ENCODE measurements around the gene ANAPC16. TPM values are rescaled to one million over a fixed set of nuclear protein-coding genes. Genes with fewer than 3 reads are reported as not detected.
A peak's percentile ranks its signal among the peaks of the same experiment; 100 is the strongest.

ANAPC16 gene
- total RNA-seq, 2 donors from 2014 or later: 40.9 to 59.4 TPM

DNA sequence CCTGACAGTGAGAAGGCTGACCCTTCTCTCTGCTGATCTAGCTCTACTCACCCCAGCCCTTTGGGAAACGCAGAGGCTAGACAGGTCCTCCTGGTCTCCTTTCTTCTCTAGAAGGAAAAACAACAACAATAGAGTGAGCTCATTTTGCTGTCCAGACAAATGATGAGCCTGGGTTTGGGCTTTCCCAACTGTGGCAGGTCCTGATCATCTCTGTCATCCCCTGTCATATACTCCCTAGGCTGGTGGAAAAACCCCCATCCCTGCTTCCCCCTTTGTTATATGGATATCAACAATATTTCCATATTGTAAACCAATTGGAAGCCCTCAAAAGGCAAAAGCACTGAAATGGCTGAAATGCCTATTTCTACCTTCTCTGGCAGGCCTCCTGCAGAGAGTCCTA, 48.7 kb downstream of the ANAPC16 start:
- TF ChIP-seq, protein P1, sequence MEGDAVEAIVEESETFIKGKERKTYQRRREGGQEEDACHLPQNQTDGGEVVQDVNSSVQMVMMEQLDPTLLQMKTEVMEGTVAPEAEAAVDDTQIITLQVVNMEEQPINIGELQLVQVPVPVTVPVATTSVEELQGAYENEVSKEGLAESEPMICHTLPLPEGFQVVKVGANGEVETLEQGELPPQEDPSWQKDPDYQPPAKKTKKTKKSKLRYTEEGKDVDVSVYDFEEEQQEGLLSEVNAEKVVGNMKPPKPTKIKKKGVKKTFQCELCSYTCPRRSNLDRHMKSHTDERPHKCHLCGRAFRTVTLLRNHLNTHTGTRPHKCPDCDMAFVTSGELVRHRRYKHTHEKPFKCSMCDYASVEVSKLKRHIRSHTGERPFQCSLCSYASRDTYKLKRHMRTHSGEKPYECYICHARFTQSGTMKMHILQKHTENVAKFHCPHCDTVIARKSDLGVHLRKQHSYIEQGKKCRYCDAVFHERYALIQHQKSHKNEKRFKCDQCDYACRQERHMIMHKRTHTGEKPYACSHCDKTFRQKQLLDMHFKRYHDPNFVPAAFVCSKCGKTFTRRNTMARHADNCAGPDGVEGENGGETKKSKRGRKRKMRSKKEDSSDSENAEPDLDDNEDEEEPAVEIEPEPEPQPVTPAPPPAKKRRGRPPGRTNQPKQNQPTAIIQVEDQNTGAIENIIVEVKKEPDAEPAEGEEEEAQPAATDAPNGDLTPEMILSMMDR (IDR thresholded peaks at IDR 0.05): no peak
- TF ChIP-seq POLR2A (IDR thresholded peaks at IDR 0.05): no peak
- 93 to 100% methylated on average over 1 of the region's 1 CpG for WGBS, 2 donors
- H3K27ac ChIP-seq: peak overlapping the region in 3 of 4 donors; percentile 73 to 82 (median 81)
- H3K4me3 ChIP-seq: no peak overlapping the region
- DNase-seq: no peak
- H3K4me1 ChIP-seq: peaks cover 52% of the 10 kb centered on the region
- no peaks in the 10 kb centered on the region for H3K27me3 ChIP-seq
- no peaks in the 10 kb centered on the region for H3K36me3 ChIP-seq (replicated peaks in 1 of 2; ENCODE audit: insufficient read depth in 1 of 2, low read depth in 2 of 2)
- no peaks in the 10 kb centered on the region for H3K9me3 ChIP-seq
- no peak for ATAC-seq
- intact Hi-C loops (cut with DNase I): no loop called here

- peaks cover 43% of the 10 kb centered on the region for H3K4me1 ChIP-seq
- no peak overlapping the region for H3K4me3 ChIP-seq
- no peak for ATAC-seq
- DNase-seq: no peak
- H3K36me3 ChIP-seq (replicated peaks in 1 of 2; ENCODE audit: insufficient read depth in 1 of 2, low read depth in 2 of 2): no peaks in the 10 kb centered on the region
- TF ChIP-seq, protein P1 (IDR thresholded peaks at IDR 0.05): no peak
- TF ChIP-seq POLR2A (IDR thresholded peaks at IDR 0.05): no peak
- no peaks in the 10 kb centered on the region for H3K27me3 ChIP-seq
- no peaks in the 10 kb centered on the region for H3K9me3 ChIP-seq
- H3K27ac ChIP-seq: no peak overlapping the region
- WGBS, 2 donors: 94% methylated on average over 5 to 6 of the region's 6 CpGs
- intact Hi-C loops (cut with DNase I): no loop called here
Observed at GRCh38 chr10:72265508-72265907, 49.7 kb downstream of the ANAPC16 start.

- DNase-seq (no peak), ATAC-seq (no peak)
- H3K9me3 ChIP-seq: no peaks in the 10 kb centered on the region
- intact Hi-C loops (cut with DNase I): no loop called here
- no peak overlapping the region for H3K27ac ChIP-seq
- no peaks in the 10 kb centered on the region for H3K36me3 ChIP-seq (replicated peaks in 1 of 2; ENCODE audit: insufficient read depth in 1 of 2, low read depth in 2 of 2)
- no peaks in the 10 kb centered on the region for H3K27me3 ChIP-seq
- WGBS, 2 donors: 86 to 95% methylated on average over 11 of the region's 11 CpGs
- no peak overlapping the region for H3K4me3 ChIP-seq
- peaks cover 36% of the 10 kb centered on the region for H3K4me1 ChIP-seq
- TF ChIP-seq, protein P1 (IDR thresholded peaks at IDR 0.05): no peak
- TF ChIP-seq POLR2A (IDR thresholded peaks at IDR 0.05): no peak
Observed at GRCh38 chr10:72265990-72266865, 50.4 kb downstream of the ANAPC16 start.

GRCh38 chr10:72267381-72267780, 51.6 kb downstream of the ANAPC16 start:
- TF ChIP-seq, protein P1 (IDR thresholded peaks at IDR 0.05): no peak
- no peak for TF ChIP-seq POLR2A (IDR thresholded peaks at IDR 0.05)

More at GRCh38 chr10:72267381-72267780, 51.6 kb downstream of the ANAPC16 start:
- H3K9me3 ChIP-seq: no peaks in the 10 kb centered on the region
- H3K4me3 ChIP-seq: no peak overlapping the region
- intact Hi-C loops (cut with DNase I): no loop called here
- H3K4me1 ChIP-seq: peaks cover 29% of the 10 kb centered on the region
- no peaks in the 10 kb centered on the region for H3K36me3 ChIP-seq (replicated peaks in 1 of 2; ENCODE audit: insufficient read depth in 1 of 2, low read depth in 2 of 2)
- no peak for ATAC-seq
- WGBS, 2 donors: 85 to 89% methylated on average over 6 of the region's 6 CpGs
- H3K27me3 ChIP-seq: no peaks in the 10 kb centered on the region
- DNase-seq: no peak
- no peak overlapping the region for H3K27ac ChIP-seq
